Measurements from ENCODE around the gene YDJC. TPM values are rescaled to one million over a fixed set of nuclear protein-coding genes. Genes with fewer than 3 reads are reported as not detected.
A peak's percentile ranks its signal among the peaks of the same experiment; 100 is the strongest.

The YDJC gene
- total RNA-seq, 4 donors from 2014 or later = 34.1 to 53.8 (median 39.6) TPM

DNA sequence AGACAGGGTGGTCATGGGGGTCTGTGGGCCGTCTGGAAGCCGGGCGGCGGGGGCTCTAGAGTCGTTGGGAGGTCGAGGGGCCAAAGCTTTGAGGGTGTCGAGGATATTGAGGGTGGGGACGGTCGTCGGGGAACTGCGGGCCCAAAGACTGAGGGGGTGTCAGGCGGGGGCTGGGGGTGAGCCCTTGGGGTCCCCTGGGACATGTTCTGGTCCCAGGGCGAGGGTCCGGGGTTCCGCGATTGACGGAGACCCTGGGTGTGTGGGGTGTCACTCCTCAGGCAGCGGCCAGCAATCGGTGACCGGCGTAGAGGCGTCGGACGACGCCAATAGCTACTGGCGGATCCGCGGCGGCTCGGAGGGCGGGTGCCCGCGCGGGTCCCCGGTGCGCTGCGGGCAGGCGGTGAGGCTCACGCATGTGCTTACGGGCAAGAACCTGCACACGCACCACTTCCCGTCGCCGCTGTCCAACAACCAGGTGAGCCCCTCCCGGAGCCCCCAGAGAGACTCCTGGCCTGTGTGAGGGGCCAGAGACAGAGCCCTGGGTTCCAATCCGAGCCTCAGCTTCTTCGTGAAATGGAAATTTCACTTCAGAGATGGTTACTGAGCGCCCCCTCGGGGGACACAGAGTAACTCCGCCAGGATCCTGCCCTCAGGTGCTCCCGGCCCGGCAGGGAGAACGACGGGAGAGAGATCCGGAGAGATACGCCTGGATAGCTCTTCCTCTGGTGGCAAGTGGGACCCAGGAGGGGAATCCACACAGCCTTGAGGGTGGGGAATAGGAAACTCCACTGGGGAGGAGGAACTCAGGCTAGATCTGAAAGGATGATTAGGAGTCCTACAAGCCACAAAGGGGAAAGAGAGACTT lies 13.0 kb upstream of the YDJC start:
- intact Hi-C loops (cut with DNase I) = no loop called here
- DNase-seq = no peak
- 0 to 2% methylated on average over 7 to 23 of the region's 56 CpGs for WGBS, 2 donors

GRCh38 chr22:21641789-21642583 lies 12.2 kb upstream of the YDJC start, which contains the start of gene SDF2L1:
TSS of gene SDF2L1 (plus strand) at chr22:21642302. CDS start at chr22:21642337, 35 bp downstream.
- TF ChIP-seq POLR2A (IDR thresholded peaks at IDR 0.05) (peak in 3 of 4 donors; percentile 14 to 70 (median 69)), CTCF (IDR thresholded peaks at IDR 0.05) (peak in 3 of 6 experiments; percentile 28 to 66 (median 31))
- Histone ChIP-seq H3K4me3 (peak within 1 kb of the TSS; percentile 62 to 80 (median 76)), H3K4me1 (peaks cover 15 to 34% (median 25%) of the 10 kb centered on the region in 3 donors), H3K27me3 (no peaks in the 10 kb centered on the region), H3K36me3 (peaks cover 0 to 23% (median 0%) of the 10 kb centered on the region in 3 donors), H3K9me3 (no peaks in the 10 kb centered on the region), H3K27ac (peak within 1 kb of the TSS; percentile 69 to 77 (median 75))
- intact Hi-C loops (cut with DNase I) = no loop called here
- WGBS, 2 donors = 0% methylated on average over 14 to 25 of the region's 76 CpGs
- peak; percentile 94 for DNase-seq

More for the DNA sequence above, 13.0 kb upstream of the YDJC start:
- peak overlapping the region; percentile 69 to 77 (median 75) for H3K27ac ChIP-seq
- TF ChIP-seq CTCF (IDR thresholded peaks at IDR 0.05) (peak in 4 of 6 experiments; percentile 40 to 59 (median 52)), POLR2A (IDR thresholded peaks at IDR 0.05) (no peak)
- H3K4me3 ChIP-seq = peak overlapping the region; percentile 62 to 80 (median 76)
- H3K27me3 ChIP-seq = no peaks in the 10 kb centered on the region
- no peaks in the 10 kb centered on the region for H3K9me3 ChIP-seq
- H3K4me1 ChIP-seq = peaks cover 15 to 34% (median 25%) of the 10 kb centered on the region in 3 donors
- peaks cover 0 to 23% (median 0%) of the 10 kb centered on the region in 3 donors for H3K36me3 ChIP-seq

- peak overlapping the region; percentile 62 to 80 (median 76) for H3K4me3 ChIP-seq
- H3K36me3 ChIP-seq = peaks cover 0 to 23% (median 0%) of the 10 kb centered on the region in 3 donors
- intact Hi-C loops (cut with DNase I) = no loop called here
- TF ChIP-seq CTCF (IDR thresholded peaks at IDR 0.05) = peak in 4 of 6 experiments; percentile 11 to 28 (median 23)
- no peak for TF ChIP-seq POLR2A (IDR thresholded peaks at IDR 0.05)
- 8 to 13% methylated on average over 5 to 9 of the region's 9 CpGs for WGBS, 2 donors
- no peaks in the 10 kb centered on the region for H3K9me3 ChIP-seq
- peak overlapping the region; percentile 31 to 73 (median 53) for H3K27ac ChIP-seq
- H3K4me1 ChIP-seq = peaks cover 15 to 28% (median 23%) of the 10 kb centered on the region in 3 donors
- no peak for DNase-seq
- H3K27me3 ChIP-seq = no peaks in the 10 kb centered on the region
These were observed 11.6 kb upstream of the YDJC start for GRCh38 chr22:21641417-21641788.

GRCh38 chr22:21640810-21641209 lies 11.0 kb upstream of the YDJC start:
- no peak for TF ChIP-seq CTCF (IDR thresholded peaks at IDR 0.05)
- TF ChIP-seq POLR2A (IDR thresholded peaks at IDR 0.05) = no peak
- intact Hi-C loops (cut with DNase I) = no loop called here

More at GRCh38 chr22:21640810-21641209, 11.0 kb upstream of the YDJC start:
- no peak for DNase-seq
- Histone ChIP-seq H3K36me3 (peaks cover 0 to 17% (median 0%) of the 10 kb centered on the region in 3 donors), H3K27ac (no peak overlapping the region), H3K27me3 (no peaks in the 10 kb centered on the region), H3K4me3 (no peak overlapping the region), H3K4me1 (peaks cover 15 to 25% (median 21%) of the 10 kb centered on the region in 3 donors), H3K9me3 (no peaks in the 10 kb centered on the region)
- WGBS, 2 donors = 78 to 80% methylated on average over 5 of the region's 5 CpGs
